COLO668 (cell line): ENCODE results near the gene HOXD9.

Experiments used
- DNase-seq: peaks from one replicate; lab custom pipeline; 2025; ENCODE audit not compliant: unreplicated experiment; lab: John Stamatoyannopoulos, UW

HOXD9 gene

DNA sequence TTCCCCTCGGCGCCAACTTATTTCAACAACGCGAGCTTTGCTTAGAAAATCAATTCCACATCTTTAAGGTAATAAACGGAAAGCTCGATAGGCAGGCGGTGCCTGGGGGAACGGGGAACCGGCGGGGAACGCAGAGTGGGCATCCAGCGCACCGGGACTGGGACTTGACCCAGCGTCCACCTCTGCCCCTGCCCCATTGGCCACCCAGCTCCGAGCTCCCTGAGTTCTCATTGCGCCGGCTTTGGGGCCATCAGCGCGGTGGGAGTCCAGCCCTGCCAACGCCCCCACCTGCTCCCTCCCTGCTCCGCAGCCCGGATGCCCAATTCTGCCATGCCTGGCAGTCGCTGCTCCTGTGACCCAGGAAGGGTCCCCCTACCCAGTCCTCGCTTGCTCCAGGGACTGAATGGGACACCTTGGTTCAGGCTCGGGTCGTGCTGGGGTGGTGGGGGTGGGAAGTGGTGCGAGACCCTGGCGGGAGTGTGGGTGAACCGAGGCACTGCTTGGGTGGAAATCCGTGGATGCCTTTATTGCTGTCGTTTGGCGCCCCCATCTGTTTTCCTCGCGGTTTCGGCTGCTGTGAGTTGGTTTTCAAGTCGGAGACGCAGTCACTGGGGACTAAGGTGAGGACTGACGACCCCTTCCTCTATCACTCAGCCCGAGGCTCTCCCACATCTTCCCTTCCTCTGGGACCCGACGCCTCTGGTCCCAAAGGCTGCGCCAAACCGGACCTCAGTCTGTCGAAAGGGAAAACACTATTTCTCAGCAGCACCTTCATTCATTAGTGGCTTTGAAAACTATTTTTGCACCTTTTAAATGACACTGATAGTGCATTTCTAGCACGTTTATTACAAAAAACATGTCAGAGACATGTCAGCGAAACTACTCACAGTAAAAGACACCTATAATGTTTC, 36.4 kb upstream of the HOXD9 start:
- DNase-seq, result peak; percentile 62

DNA sequence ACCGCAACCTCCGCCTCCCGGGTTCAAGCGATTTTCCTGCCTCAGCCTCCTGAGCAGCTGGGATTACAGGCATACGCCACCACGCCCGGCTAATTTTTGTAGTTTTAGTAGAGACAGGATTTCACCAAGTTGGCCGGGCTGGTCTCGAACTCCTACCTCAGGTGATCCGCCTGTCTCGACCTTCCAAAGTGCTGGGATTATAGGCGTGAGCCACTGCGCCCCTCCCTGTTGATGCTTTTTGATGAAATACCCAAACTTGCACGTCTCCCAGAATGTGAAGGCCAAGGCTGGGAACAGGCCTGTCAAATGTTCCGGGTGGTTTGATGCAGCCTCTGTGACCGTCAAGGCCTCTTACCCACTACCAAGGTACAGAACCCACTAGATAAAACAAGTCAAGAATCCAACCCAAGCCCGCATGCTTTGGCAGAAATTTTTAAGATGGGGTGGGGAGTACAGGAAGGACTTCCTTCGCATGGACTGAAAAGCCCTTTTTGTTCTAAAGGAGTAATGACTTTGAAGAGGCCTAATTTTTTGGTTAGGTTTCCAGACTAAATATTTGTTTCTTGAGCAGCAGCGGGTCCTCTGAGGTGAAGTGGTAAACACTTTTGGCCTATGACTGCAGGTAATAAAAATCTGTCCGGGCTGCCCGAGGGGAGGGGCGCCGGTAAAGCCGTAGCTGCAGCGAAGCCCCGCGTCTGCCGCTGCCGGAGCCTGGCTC, 35.0 kb upstream of the HOXD9 start:
- no peak for DNase-seq

DNA sequence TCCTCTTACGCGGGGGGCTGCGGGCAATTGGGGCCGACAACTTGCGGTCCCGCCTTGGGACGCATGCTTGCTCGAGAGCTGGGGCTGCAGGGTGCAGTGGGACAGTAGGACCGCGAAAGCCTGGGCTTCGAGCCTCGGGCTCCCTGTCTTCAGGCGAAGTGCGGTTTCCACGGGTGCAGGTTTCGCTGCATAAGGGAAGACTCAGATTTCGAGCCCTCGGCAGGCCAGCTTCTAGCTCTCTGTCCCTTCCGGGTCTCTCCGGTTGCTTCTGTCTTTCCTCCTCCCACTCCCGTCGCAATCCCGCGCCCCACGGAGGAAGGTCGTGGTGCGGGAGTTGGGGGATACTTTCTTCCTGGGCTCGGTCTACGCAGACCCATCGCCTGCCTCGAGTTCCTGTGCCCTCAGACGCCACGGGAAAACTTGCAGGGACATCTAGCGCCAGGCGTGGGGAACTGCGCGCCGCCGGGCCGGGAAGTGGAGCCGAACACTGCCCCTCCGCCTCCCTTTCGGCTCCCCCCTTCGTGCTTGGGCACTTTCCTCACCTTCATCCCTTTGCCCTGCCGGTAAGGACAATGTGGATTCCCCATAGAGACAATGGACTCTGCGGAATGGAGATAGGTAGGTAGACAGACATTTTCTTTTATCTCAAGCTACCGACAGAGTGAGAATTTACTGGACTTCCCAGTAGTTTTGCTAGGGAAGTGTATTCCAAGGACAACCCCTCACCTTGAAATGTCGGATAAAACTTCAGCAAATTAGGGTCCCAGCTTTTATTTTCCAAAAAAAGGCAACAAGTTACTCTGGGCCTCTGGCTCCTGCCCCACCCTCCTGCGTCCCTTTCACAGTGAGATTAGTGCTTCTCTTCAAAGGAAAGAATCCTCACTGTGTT, 34.2 kb upstream of the HOXD9 start:
- peak; percentile 74 for DNase-seq

DNA sequence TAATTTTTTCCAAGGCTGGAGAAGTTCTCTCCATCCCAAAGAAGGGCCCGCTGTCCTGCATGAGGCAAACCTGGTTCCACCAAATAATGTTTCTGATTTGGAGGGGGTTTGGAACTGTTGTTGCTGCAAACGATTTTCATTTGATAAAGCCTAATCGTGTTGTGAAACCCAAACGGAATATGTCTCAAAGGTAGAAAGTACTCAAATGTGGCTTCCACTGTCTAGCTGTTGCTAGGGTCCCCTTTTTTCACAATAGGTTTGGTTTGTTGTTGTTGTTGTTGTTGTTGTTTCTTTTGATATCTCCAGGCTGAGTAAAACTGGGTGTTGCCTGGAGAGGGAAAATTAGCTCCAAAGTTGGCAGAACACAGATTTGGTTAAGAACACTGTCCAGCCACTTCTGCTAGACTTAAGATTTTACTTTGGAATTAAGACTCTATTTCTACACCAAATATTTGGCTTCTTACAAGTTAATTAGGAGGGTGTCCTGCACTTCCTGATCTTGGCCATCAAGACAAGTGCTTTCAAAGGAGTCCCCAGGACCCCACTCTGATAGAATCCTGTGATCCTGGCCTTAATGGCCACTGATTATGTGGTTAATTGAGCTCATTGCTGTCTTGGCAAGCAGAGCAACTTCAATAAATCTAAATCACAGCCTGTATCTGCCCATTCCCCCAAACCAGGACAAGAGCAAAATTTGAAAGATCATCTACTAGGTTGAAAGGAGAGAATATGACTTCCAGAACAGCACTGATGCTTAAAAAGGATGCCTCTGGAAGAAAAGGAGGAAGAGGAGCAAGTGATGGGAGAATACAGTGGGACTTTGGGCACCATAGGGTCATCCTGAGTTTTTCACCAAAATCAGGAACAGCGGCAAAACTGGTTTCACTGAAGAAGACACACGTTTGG, 33.3 kb upstream of the HOXD9 start:
- no peak for DNase-seq

DNA sequence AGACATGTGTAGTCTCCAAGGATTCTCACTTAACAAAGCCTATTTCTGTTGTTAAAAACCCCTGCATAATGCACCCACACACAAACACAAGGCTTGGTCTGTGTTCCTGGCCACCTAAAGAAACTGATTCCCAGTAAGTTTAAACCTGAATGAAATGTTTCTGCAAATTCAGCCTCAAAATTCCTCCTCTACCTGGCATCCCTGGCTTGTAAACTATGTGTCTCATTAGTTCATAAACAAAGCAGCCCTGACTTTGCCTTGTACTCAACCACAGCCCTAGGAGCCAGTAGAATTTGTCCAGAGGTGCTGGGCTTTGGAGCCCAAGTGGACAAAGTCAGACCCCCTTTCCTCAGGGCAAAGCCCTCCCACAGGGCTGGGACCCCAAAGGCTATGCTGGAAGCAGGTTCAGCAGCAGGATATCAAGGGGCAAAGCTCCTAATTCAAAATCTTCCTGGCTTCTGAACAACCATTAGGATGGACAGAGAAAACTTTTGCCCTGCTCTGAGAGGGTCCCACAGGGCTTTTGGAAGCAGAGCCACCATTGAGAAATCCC, 32.6 kb upstream of the HOXD9 start:
- DNase-seq, result no peak

DNA sequence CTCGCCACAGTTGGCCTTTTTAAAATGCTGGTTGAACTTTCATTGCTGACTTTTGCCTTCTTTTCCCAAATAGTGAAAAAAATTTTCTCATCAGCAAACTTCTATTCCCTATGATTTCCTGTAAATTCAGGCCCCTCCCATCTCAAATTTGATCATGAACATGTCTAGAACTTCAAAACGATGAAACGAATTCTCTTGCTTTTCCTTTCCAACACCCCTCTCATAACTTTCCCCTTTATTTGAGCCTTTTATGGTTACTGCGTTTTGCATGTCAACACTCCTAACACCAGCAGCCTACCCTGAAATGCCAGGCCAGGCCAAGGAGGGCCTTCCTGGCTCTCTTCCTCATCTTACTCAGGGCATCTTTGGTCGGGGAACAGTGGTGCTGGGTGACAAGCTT, 31.7 kb upstream of the HOXD9 start:
- DNase-seq, result no peak

DNA sequence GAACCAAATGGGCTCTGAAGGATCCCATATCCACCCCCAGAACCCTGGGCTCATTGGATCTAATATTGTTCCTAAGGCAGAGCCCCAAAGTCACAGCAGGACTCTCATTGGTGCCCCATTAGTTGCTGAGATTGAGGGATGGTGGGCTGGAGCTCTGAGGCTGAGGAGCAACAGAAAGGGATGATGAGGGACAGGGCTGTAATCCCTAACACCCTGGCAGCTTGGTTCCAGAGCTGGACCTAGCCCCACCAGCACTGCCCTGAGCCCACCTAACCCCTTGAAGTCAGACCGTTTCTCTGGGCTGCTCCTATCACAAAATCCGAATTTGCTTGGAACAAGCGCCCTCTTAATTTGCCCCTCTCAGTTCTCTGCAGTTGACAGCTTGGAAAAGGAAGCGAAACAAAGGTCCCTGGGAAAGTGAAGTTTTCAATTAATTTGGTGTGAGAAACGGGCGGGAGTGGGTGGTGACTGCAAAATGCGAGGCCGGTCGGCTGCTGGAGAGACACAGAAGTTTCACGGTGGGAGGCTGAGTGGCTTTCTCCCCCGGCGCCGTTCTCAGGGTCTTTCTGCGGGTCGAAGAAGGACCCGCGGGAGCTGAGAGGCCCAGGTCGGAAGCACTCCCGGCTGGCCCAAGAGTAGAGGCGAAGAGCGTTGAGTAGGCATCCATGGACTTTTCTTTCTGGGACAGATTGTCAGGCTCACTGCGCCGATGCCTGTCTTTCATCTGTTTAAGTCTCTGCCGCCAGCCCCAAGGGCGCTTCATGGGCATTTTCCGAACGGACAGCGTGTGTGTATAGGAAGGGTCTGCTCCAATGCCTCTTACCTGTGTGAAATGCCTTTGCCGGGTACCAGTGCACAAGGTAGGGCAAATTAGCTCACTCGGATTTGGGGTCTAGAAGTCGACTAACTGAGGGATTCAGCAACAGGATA, 30.9 kb upstream of the HOXD9 start:
- DNase-seq, result no peak

DNA sequence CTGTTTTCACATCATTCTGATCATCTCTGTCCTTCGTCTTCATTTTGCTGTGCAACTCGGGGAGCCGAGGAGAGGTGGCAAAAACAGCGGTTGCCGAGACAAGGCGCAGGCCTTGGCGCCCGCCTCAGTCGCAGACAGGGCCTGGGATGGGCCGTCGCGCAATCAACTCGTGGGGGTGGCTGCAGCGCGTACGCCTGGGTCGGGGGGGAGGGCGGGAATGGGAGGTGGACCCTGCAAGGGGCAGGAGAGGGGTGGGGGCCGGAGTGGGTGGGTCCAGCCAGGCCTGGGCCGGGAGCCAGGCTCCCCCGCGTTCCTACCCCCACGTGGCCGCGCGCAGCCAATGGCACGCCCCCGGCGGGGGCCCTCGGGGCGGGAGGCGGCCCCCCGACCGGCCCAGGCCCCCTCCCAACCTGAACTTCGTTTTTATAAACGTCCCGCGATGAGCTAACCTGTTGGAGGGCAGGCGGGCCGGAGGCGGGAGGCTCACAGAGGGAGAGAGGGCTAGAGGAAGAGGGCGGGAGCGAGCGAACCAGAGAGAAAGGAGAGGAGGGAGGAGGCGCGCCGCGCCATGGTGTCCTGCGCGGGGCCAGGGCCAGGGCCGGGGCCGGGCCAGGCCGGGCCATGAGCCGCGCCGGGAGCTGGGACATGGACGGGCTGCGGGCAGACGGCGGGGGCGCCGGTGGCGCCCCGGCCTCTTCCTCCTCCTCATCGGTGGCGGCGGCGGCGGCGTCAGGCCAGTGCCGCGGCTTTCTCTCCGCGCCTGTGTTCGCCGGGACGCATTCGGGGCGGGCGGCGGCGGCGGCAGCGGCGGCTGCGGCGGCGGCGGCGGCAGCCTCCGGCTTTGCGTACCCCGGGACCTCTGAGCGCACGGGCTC, 30.0 kb upstream of the HOXD9 start, which contains the start of gene HOXD13:
Gene HOXD13, plus strand, starts transcription at position 452 of the 875 bp plus-strand sequence. Its CDS starts 170 bp downstream, at position 622.
- peak; percentile 68 for DNase-seq

DNA sequence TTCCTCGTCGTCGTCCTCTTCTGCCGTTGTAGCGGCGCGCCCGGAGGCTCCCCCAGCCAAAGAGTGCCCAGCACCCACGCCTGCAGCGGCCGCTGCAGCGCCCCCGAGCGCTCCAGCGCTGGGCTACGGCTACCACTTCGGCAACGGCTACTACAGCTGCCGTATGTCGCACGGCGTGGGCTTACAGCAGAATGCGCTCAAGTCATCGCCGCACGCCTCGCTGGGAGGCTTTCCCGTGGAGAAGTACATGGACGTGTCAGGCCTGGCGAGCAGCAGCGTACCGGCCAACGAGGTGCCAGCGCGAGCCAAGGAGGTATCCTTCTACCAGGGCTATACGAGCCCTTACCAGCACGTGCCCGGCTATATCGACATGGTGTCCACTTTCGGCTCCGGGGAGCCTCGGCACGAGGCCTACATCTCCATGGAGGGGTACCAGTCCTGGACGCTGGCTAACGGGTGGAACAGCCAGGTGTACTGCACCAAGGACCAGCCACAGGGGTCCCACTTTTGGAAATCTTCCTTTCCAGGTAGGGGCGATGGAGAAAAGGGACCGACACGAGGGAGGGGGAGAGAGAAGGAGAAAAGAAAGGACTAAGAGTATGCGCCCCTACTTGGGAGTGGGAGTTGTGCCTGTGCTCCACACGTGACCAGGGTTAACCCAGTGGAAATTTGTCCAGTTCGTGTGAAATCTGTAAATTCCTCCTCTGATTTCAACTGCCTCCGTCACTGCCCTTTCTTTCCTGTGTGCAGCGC, 29.2 kb upstream of the HOXD9 start:
- peak; percentile 71 for DNase-seq

DNA sequence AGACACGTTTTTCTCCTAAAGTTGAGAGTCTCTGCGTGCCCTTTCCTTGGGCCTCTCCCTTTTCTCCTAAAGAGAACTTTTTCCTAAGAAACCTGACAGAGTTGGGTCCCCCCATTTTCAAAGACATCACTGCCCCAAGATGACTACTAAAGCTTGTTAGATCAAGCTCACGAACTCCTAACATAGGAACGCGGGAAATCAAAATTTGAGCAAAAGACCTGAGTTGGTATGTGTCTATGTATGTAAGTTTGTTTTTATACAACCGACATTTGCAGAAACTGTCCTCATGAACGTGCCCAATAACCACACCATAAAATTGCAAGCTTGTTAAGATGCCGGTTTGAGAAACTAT, 28.6 kb upstream of the HOXD9 start:
- no peak for DNase-seq

DNA sequence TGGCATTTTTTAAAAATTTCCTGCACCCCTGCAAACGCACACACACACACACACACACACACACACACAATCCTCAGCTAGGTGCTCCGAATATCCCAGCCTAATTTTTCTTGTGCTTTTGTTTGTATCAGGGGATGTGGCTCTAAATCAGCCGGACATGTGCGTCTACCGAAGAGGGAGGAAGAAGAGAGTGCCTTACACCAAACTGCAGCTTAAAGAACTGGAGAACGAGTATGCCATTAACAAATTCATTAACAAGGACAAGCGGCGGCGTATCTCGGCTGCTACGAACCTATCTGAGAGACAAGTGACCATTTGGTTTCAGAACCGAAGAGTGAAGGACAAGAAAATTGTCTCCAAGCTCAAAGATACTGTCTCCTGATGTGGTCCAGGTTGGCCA, 28.2 kb upstream of the HOXD9 start:
- no peak for DNase-seq

DNA sequence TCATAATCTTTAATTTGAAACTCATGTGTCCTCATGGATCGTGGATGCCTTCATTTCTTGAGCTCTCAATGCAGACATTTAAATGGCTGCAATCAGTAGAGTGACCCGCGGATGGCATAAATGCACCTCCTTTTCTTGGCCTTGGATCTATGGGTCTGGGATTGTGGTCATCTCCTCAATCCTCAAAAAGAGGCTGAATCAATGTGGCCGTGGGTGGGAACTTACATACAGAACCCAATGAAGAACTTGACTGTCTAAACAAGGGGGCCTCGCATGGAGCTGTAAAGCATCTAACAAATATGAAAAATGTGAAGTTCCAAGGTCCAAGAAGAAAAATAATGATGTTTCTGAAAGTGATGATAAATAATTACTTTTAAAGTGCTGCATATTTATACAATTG, 27.1 kb upstream of the HOXD9 start:
- DNase-seq, result no peak

DNA sequence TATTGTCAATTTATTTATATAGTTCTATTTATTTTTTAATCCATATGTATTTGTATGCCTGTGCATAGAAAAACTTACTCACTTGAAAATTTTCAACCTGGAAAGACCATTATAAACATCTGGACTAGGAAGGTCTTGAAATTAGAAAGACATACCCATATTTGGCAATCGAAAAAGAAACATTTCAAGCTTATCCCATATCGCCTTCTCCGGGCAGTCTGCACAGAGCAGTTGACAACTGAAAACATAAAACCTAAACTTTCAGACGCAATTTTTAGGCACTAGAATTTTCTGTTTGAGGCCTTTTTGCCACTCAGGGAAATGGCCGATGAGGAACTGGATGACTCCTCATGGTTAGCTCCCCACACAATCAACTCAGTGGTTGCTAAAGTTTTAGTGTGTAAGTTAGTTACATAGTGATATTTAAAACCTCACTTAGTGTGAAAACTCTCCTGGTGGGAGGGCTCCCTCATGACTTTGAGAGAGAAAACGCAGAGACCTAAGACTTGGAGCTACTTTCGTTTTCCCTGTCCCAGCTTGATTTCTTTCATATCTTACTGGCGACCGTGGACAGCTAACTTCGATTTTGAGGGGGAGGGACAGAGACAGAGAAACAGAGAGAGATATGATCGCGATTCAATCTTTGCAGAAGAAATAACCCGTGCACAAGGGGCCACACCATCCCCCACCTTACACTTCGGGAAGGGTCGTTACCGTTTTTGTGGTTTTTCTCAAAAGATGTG, 26.1 kb upstream of the HOXD9 start:
- no peak for DNase-seq

DNA sequence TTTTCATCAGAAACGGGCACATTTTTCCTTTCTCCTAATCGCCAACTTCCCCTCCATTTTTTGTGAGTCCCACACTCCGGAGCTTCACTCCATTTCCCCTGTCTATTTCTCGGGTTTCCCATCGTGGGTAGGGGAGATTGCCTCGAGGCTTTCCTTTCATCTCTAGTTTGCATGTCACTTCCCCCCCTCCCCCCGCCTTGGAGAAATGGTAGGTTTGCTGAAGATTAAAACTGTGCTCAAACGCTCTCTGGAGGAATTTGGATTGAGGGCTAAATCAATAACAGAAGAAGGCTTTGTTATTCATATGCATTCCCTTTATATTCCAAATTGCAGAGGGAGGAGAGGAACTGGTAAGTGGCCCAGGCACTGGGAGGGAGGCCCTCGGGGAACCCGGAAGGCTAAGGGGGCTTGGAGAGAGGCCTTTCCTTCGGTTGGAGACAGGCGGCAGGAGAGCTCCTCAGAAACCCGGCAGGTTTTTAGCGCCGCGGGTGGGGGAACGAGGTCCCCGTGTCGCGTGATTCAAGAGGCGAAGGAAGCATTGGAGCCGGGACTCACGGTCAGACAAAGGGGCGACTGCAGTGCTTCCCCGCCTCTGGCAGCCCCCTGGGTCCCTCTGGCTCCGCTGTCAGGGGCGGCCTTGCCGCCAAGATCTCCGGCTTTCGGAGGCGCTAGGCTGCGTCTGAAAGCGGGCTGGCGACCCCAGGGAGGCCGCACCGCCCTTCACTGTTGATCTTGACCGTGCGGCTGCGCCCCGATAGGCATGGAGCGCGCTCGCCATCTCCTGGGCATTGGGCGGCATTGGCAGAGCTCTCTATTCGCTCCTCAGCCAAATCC, 25.3 kb upstream of the HOXD9 start:
- peak; percentile 86 for DNase-seq

DNA sequence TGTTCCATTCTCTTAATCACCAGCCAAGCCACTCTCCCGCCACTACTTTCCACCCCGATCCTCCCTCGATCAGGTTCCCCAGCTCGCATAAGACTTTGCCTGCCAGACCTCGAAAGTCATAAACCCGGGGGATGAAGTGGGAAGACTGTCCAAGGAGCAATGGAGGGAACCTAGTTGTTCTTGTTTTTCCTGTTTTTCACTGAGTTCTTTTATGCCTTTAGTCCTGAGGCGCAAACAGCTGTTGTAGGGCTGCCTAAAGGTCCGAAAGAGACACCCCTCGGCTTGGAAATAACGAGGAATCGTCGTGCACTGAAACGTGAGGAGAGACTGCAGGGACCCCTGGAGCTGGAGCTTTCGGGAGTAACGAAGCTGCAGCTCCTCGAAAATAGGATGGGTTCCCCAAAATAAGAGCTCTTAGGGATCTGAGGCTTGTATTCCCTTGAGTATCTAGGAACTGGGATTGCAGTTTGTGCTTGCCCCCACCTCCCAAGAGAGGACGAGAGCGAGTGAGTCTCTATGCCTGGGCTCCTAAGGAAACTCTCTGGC, 24.6 kb upstream of the HOXD9 start:
- no peak for DNase-seq
